HepG2 (cell line): ENCODE measurements around the gene IRGQ. TPM values are rescaled to one million over a fixed set of nuclear protein-coding genes. Genes with fewer than 3 reads are reported as not detected.

Experiments
- ATAC-seq: fragments of 200-7000 bp; cut with Tn5 transposase; 3 replicates; pipeline ENCODE4 v1.9.1; 2020; ENCODE audit warnings: mild to moderate bottlenecking, moderate library complexity
- BruUV-seq: library from RNA; stranded (reverse); fragments of 400-500 nt; replicated peaks from 2 replicates; lab custom pipeline; 2021; lab: Mats Ljungman, UMichigan
- CTCF ChIA-PET: fragments of 300-600 bp; formaldehyde crosslinking; extraction: SDS; loops from one replicate; lab custom pipeline; 2021; ENCODE audit warnings: low total read pairs, inconsistent platforms, low intra/inter-chr PET ratio; lab: Yijun Ruan, JAX
- POLR2A ChIA-PET: fragments of 350-600 bp; sonication (Branson Sonifier 250); formaldehyde crosslinking; loops from one replicate; lab custom pipeline; 2020; ENCODE audit warnings: antibody characterized with exemption, inconsistent platforms; lab: Yijun Ruan, JAX
- DNase-seq: peaks from one replicate; pipeline ENCODE4 v3.0.0-alpha.2; 2015; ENCODE audit warnings: low spot score
- FAIRE-seq: peaks from 3 replicates; lab custom pipeline; 2011; peaks lifted over from hg19 to GRCh38; lab: Jason Lieb, UNC
- H2AFZ ChIP-seq: one replicate; pipeline ENCODE4 v1.6.1; 2011; ENCODE audit warnings: low read length, inconsistent platforms
- H3K27ac ChIP-seq: fragments of 300-600 bp; 3 replicates; pipeline ENCODE4 v1.8.0; 2011; ENCODE audit warnings: mixed run types, mild to moderate bottlenecking, mixed read lengths, low read length, inconsistent platforms; ENCODE audit not compliant: insufficient read depth; ENCODE audit errors: extremely low read length
- H3K27me3 ChIP-seq, 2 experiments: fragments of 200-600 bp in 1 of 2; 2 replicates in 1 of 2; 3 replicates in 1 of 2; pipeline versions ENCODE4 v1.6.0 to v1.8.0; 2011; ENCODE audit warnings: low read length in 2 of 2, mild to moderate bottlenecking in 2 of 2, moderate library complexity in 2 of 2, inconsistent platforms in 1 of 2; ENCODE audit not compliant: insufficient read depth in 2 of 2, control insufficient read depth in 1 of 2
- H3K36me3 ChIP-seq, 2 experiments: fragments of 200-600 bp in 1 of 2; replicated peaks in 1 of 2; 2 replicates in 1 of 2; 3 replicates in 1 of 2; pipeline versions ENCODE4 v1.5.1 to v1.8.0; 2011; ENCODE audit warnings: low read length in 2 of 2, inconsistent platforms in 1 of 2; ENCODE audit not compliant: insufficient read depth in 2 of 2, control insufficient read depth in 1 of 2
- H3K4me1 ChIP-seq: 2 replicates; pipeline ENCODE4 v1.5.1; 2012; ENCODE audit warnings: low read length, inconsistent platforms; ENCODE audit not compliant: insufficient read depth
- H3K4me2 ChIP-seq: 2 replicates; pipeline ENCODE4 v1.6.0; 2011; ENCODE audit warnings: low read depth, low read length, inconsistent platforms
- H3K4me3 ChIP-seq, 3 experiments: fragments of 200-600 bp in 1 of 3; sonication (generic), shearing (Covaris generic) in 1 of 3; replicated peaks in 1 of 3; 2 replicates each; pipeline ENCODE4 v1.5.1; 2011 to 2016; ENCODE audit warnings: low read length in 3 of 3, inconsistent platforms in 2 of 3, low read depth in 2 of 3, mild to moderate bottlenecking in 2 of 3, control low read depth in 1 of 3, mixed read lengths in 1 of 3; ENCODE audit not compliant: insufficient read depth in 1 of 3
- H3K79me2 ChIP-seq: one replicate; pipeline ENCODE4 v1.6.1; 2011; ENCODE audit warnings: low read length, inconsistent platforms; ENCODE audit not compliant: insufficient read depth
- H3K9ac ChIP-seq: 2 replicates; pipeline ENCODE4 v1.6.0; 2011; ENCODE audit warnings: mild to moderate bottlenecking, low read depth, low read length, inconsistent platforms; ENCODE audit not compliant: insufficient read depth
- H3K9me3 ChIP-seq: 2 replicates; pipeline ENCODE4 v1.5.1; 2012; ENCODE audit warnings: mild to moderate bottlenecking, low read length
- H4K20me1 ChIP-seq: 2 replicates; pipeline ENCODE4 v1.6.0; 2011; ENCODE audit warnings: inconsistent platforms, mild to moderate bottlenecking, low read length, moderate library complexity; ENCODE audit not compliant: insufficient read depth
- KDM1A ChIP-seq: IDR thresholded peaks from 2 replicates; pipeline ENCODE4 v1.6.1; 2016; ENCODE audit warnings: missing compliant biosample characterization
- RCOR2 ChIP-seq: IDR thresholded peaks from 2 replicates; pipeline ENCODE4 v1.6.1; 2016; ENCODE audit warnings: missing biosample characterization, missing genetic modification reagents
- SMARCC2 ChIP-seq: fragments of 450-650 bp; IDR thresholded peaks from 2 replicates; pipeline ENCODE4 v1.6.1; 2017; ENCODE audit warnings: antibody characterized with exemption, mild to moderate bottlenecking
- ZMYM3 ChIP-seq: sonication (generic); formaldehyde crosslinking; IDR thresholded peaks from 2 replicates; pipeline ENCODE4 v1.5.1; 2020; ENCODE audit warnings: mild to moderate bottlenecking, missing genetic modification reagents
- ZNF530 ChIP-seq: sonication (generic); formaldehyde crosslinking; IDR thresholded peaks from 2 replicates; pipeline ENCODE4 v1.5.0; 2020; ENCODE audit warnings: low read depth, mild to moderate bottlenecking, missing genetic modification reagents
- ZNF629 ChIP-seq: sonication (generic); formaldehyde crosslinking; conservative IDR thresholded peaks from 2 replicates; pipeline ENCODE4 v1.5.0; 2020; ENCODE audit warnings: missing genetic modification reagents
- WGBS: methylation state at CpG from one replicate; pipeline ENCODE4 v1.1.6; 2017; ENCODE audit warnings: low lambda C conversion rate; 5-methylcytosine and 5-hydroxymethylcytosine counted together
- in situ Hi-C: cut with HindIII; loops from 2 replicates; pipeline ENCODE4 v1.10.0; 2017; ENCODE audit warnings: low pct_unique_long_range_greater_than_20kb; ENCODE audit not compliant: extremely low pct_ligation_motif_present
- intact Hi-C: fragments of 100-400 bp; cut with micrococcal nuclease; formaldehyde crosslinking; loops from one replicate; pipeline ENCODE4 v1.10.0; 2022; ENCODE audit not compliant: unreplicated experiment
- polyA plus RNA-seq, 8 experiments: library from polyadenylated mRNA; depleted of rRNA in 3 of 8; stranded (reverse) in 7 of 8; unstranded in 1 of 8; fragments of >200 nt; fragmentation: Illumina TruSeq in 4 of 8; extraction: Trizol in 4 of 8; gene quantifications; 2 replicates each; pipeline versions ENCODE4 v1.2.1 to v1.2.3, GENCODE V29; 2011 to 2016; ENCODE audit warnings: low read depth in 4 of 8, missing spikeins in 1 of 8, mixed read lengths in 1 of 8; ENCODE audit not compliant: insufficient read depth in 1 of 8
- total RNA-seq, 5 experiments: library from RNA; depleted of rRNA; stranded (reverse); fragments of >200 nt; fragmentation: Illumina TruSeq; extraction: Trizol; gene quantifications; 2 replicates each; pipeline ENCODE4 v1.2.3, GENCODE V29; 2016; ENCODE audit warnings: low read depth in 1 of 5
- TF ChIP-seq, protein P1 (sequence below): IDR thresholded peaks from 2 replicates; pipeline ENCODE4 v1.6.1; 2018; ENCODE audit warnings: missing genetic modification reagents
- TF ChIP-seq, protein P2 (sequence below): sonication (generic); formaldehyde crosslinking; IDR thresholded peaks from 2 replicates; pipeline ENCODE4 v1.4.0; 2020; ENCODE audit warnings: missing genetic modification reagents

IRGQ gene
- total and polyA plus RNA-seq, 2 of the 13 experiments (the other 11 are each of a cell fraction or from before 2014, with no cell fraction given) = 11.6 to 12.4 TPM

DNA sequence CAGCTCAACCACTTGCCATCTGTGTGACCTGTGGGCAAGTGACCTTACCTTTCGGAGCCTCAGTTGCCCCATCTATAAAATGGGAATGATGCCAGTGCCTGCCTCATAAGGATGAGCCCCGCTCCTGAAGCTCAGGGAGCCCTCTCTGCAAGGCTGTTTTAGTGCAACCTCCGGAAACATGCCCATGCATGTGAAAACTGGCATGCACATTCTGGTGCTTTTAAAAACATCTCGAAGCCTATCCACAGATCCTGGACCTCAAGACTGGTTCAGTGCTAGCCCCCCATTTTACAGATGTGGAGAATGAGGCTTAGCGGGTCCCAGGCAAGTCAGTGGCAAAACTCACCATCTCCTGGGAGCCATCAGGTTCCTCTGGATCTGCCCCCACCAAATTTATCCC is 38.1 kb upstream of the IRGQ start:
- WGBS = 95% methylated on average over 5 of the region's 5 CpGs
- TF ChIP-seq SMARCC2 (no peak), ZMYM3 (CRISPR knock-in tag) (peak; percentile 51), ZNF629 (CRISPR knock-in tag) (peak; percentile 92), KDM1A (CRISPR knock-in tag) (0 out of 2 replicates have a peak, but pooled peaks have one; percentile 18), ZNF530 (no peak), RCOR2 (CRISPR knock-in tag) (0 out of 2 replicates have a peak, but pooled peaks have one; percentile 8)
- TF ChIP-seq, protein P1, sequence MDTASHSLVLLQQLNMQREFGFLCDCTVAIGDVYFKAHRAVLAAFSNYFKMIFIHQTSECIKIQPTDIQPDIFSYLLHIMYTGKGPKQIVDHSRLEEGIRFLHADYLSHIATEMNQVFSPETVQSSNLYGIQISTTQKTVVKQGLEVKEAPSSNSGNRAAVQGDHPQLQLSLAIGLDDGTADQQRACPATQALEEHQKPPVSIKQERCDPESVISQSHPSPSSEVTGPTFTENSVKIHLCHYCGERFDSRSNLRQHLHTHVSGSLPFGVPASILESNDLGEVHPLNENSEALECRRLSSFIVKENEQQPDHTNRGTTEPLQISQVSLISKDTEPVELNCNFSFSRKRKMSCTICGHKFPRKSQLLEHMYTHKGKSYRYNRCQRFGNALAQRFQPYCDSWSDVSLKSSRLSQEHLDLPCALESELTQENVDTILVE (CRISPR knock-in tag) = no peak
- TF ChIP-seq, protein P2, sequence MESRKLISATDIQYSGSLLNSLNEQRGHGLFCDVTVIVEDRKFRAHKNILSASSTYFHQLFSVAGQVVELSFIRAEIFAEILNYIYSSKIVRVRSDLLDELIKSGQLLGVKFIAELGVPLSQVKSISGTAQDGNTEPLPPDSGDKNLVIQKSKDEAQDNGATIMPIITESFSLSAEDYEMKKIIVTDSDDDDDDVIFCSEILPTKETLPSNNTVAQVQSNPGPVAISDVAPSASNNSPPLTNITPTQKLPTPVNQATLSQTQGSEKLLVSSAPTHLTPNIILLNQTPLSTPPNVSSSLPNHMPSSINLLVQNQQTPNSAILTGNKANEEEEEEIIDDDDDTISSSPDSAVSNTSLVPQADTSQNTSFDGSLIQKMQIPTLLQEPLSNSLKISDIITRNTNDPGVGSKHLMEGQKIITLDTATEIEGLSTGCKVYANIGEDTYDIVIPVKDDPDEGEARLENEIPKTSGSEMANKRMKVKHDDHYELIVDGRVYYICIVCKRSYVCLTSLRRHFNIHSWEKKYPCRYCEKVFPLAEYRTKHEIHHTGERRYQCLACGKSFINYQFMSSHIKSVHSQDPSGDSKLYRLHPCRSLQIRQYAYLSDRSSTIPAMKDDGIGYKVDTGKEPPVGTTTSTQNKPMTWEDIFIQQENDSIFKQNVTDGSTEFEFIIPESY = 0 out of 2 replicates have a peak, but pooled peaks have one; percentile 12
- no peaks in the 10 kb centered on the region for H3K36me3 ChIP-seq
- no peak for FAIRE-seq
- no peaks in the 10 kb centered on the region for H3K79me2 ChIP-seq
- CTCF ChIA-PET = no interaction called here
- H3K27ac ChIP-seq = peak overlapping the region; percentile 90
- H4K20me1 ChIP-seq = no peaks in the 10 kb centered on the region
- intact Hi-C loops (loop anchor here (2.0 kb wide), 1 partner anchor 15 kb away; the partner anchor contains the start of gene ZNF428), in situ Hi-C loops (no loop called here)
- H3K9ac ChIP-seq = peak overlapping the region; percentile 87; the same call in 1 of the 2 replicates
- no peak overlapping the region for H3K4me3 ChIP-seq
- peak overlapping the region; percentile 92; the same call in 1 of the 2 replicates for H3K4me2 ChIP-seq
- no peak overlapping the region for H2AFZ ChIP-seq
- no TSS peak for BruUV-seq
- POLR2A ChIA-PET = interaction anchor here (1.7 to 2.3 kb wide), 2 partner anchors 34 to 39 kb away, joined by 10 to 20 read pairs; partner anchors contain the start of genes IRGQ and ZNF576
- no peak for ATAC-seq
- no peak for DNase-seq
- H3K27me3 ChIP-seq = no peaks in the 10 kb centered on the region
- H3K4me1 ChIP-seq = peaks cover 56% of the 10 kb centered on the region
- no peaks in the 10 kb centered on the region for H3K9me3 ChIP-seq
